Psoas muscle (tissue), 8 donors: Measurements from ENCODE around the gene BBX. TPM values are rescaled to one million over a fixed set of nuclear protein-coding genes. Genes with fewer than 3 reads are reported as not detected.
A peak's percentile ranks its signal among the peaks of the same experiment; 100 is the strongest.

Experiments
- ATAC-seq, 4 donors: fragments of 200-7000 bp; cut with Tn5 transposase; one replicate each; pipeline ENCODE4 v1.9.1; 2020; ENCODE audit warnings: moderate library complexity in 3 of 4, mild to moderate bottlenecking in 2 of 4
- DNase-seq, 2 donors: peaks; one replicate each; pipeline ENCODE4 v3.0.0-alpha.2; 2020
- H3K27ac ChIP-seq: fragments of 200-600 bp; one replicate; pipeline ENCODE4 v1.8.0; 2022
- H3K27me3 ChIP-seq, 3 donors: fragments of 200-600 bp in 1 of 3; one replicate each; pipeline versions ENCODE4 v1.6.1 to v1.8.0; 2013 to 2022; ENCODE audit warnings: low read length in 2 of 3, mild to moderate bottlenecking in 2 of 3, moderate library complexity in 1 of 3; ENCODE audit not compliant: insufficient read depth in 3 of 3
- H3K36me3 ChIP-seq, 2 donors: fragments of 200-600 bp in 1 of 2; one replicate each; pipeline versions ENCODE4 v1.6.1 to v1.8.0; 2013 to 2022; ENCODE audit warnings: low read depth in 1 of 2, mild to moderate bottlenecking in 1 of 2, moderate library complexity in 1 of 2; ENCODE audit not compliant: insufficient read depth in 1 of 2
- H3K4me1 ChIP-seq: fragments of 200-600 bp; one replicate; pipeline ENCODE4 v1.8.0; 2022
- H3K4me3 ChIP-seq: fragments of 200-600 bp; one replicate; pipeline ENCODE4 v1.8.0; 2022; ENCODE audit warnings: mild to moderate bottlenecking
- H3K9me3 ChIP-seq: fragments of 200-600 bp; one replicate; pipeline ENCODE4 v1.8.0; 2022
- CTCF ChIP-seq: fragments of 200-600 bp; IDR thresholded peaks from one replicate; pipeline ENCODE4 v1.8.0; 2022; ENCODE audit warnings: antibody characterized with exemption
- WGBS, 3 donors: extraction: QIAGEN DNeasy Blood & Tissue Kit; methylation state at CpG; one replicate each; pipeline versions ENCODE4 v1.1.6 to v1.1.7; 2013; 5-methylcytosine and 5-hydroxymethylcytosine counted together
- intact Hi-C, 2 donors: fragments of 100-400 bp; cut with DNase I; formaldehyde crosslinking; loops; one replicate each; pipeline versions ENCODE4 v1.11.0 to v1.14.2; 2022
- polyA plus RNA-seq, 3 donors: library from polyadenylated mRNA; stranded (reverse); fragments of 200-250 nt; gene quantifications; one replicate each; pipeline ENCODE4 v1.2.3, GENCODE V29; 2013
- total RNA-seq, 4 donors: library from RNA; stranded (reverse); fragmentation: NEBNext Ultra II Directional in 2 of 4; extraction: Animal tissue kit (Norgen Biotek cat#: 25700) in 2 of 4; gene quantifications; one replicate each; pipeline versions ENCODE4 v1.2.1 to v1.2.4, GENCODE V29; 2021 to 2023
- donor health status: healthy with polysubstance abuse.
- donor health status: DM: no; HTN: no; CAD: no; lungs with moderate emphysema.
- donor health status: Bipolar disorder and iron deficiency.
- donor health status: healthy.
- donor health status: DM: yes; HTN: yes; CAD: no.
- donor health status: DM: no; HTN: no; CAD: no.
- donor health status: DM: no; HTN: no; CAD: no.
- donor health status: DM: yes; HTN: yes; CAD: no.

Gene BBX
- total and polyA plus RNA-seq, 7 donors: 2.2 to 30.4 (median 16.2) TPM

- peak; percentile 13 for TF ChIP-seq CTCF
- intact Hi-C loops: no loop called here
- H3K27ac ChIP-seq: peak overlapping the region; percentile 44
- no peak overlapping the region for H3K4me3 ChIP-seq
- H3K4me1 ChIP-seq: no peaks in the 10 kb centered on the region
- WGBS, 3 donors: 62 to 78% (median 62%) methylated on average over 8 of the region's 8 CpGs
- ATAC-seq (peak; percentile 28 to 79 (median 69)), DNase-seq (peak in 1 of 2 donors; percentile 19)
- H3K9me3 ChIP-seq: no peaks in the 10 kb centered on the region
- H3K36me3 ChIP-seq: peaks cover 0 to 35% of the 10 kb centered on the region in 2 donors
- H3K27me3 ChIP-seq: no peaks in the 10 kb centered on the region
Observed at GRCh38 chr3:107794664-107795443, 272.1 kb downstream of the BBX start.

- H3K4me3 ChIP-seq: no peak overlapping the region
- no peaks in the 10 kb centered on the region for H3K27me3 ChIP-seq
- no peak overlapping the region for H3K27ac ChIP-seq
- 70 to 72% (median 71%) methylated on average over 3 of the region's 3 CpGs for WGBS, 3 donors
- DNase-seq (no peak), ATAC-seq (peak in 1 of 4 donors; percentile 57)
- no peak for TF ChIP-seq CTCF
- intact Hi-C loops: no loop called here
- no peaks in the 10 kb centered on the region for H3K9me3 ChIP-seq
- H3K4me1 ChIP-seq: no peaks in the 10 kb centered on the region
- peaks cover 0 to 42% of the 10 kb centered on the region in 2 donors for H3K36me3 ChIP-seq
Observed at GRCh38 chr3:107795514-107796094, 272.8 kb downstream of the BBX start.

- TF ChIP-seq CTCF: no peak
- Histone ChIP-seq H3K27me3 (no peaks in the 10 kb centered on the region), H3K9me3 (no peaks in the 10 kb centered on the region), H3K36me3 (peaks cover 2 to 44% of the 10 kb centered on the region in 2 donors), H3K4me1 (no peaks in the 10 kb centered on the region), H3K27ac (no peak overlapping the region), H3K4me3 (no peak overlapping the region)
- ATAC-seq (no peak), DNase-seq (no peak)
- intact Hi-C loops: no loop called here
Observed at GRCh38 chr3:107796791-107797190, 274.0 kb downstream of the BBX start.

- no peak for ATAC-seq
- no peak overlapping the region for H3K27ac ChIP-seq
- H3K4me1 ChIP-seq: no peaks in the 10 kb centered on the region
- 97 to 100% (median 100%) methylated on average over 1 of the region's 1 CpG for WGBS, 3 donors
- H3K9me3 ChIP-seq: no peaks in the 10 kb centered on the region
- H3K27me3 ChIP-seq: no peaks in the 10 kb centered on the region
- no peak for DNase-seq
- no peak for TF ChIP-seq CTCF
- H3K36me3 ChIP-seq: peaks cover 3 to 44% of the 10 kb centered on the region in 2 donors
- intact Hi-C loops: no loop called here
- H3K4me3 ChIP-seq: no peak overlapping the region
Observed at GRCh38 chr3:107797586-107797985, 274.8 kb downstream of the BBX start.
